NB4 (cell line): ENCODE measurements around the gene HIF1A.

Experiments used
- TF ChIP-seq, protein P1 (sequence below): IDR thresholded peaks from one replicate; pipeline ENCODE4 v1.5.1; 2012; ENCODE audit warnings: low read depth, low read length
- TF ChIP-seq, protein P2 (sequence below): IDR thresholded peaks from 2 replicates; pipeline ENCODE4 v1.6.1; 2011; ENCODE audit warnings: low read depth, low read length

DNA sequence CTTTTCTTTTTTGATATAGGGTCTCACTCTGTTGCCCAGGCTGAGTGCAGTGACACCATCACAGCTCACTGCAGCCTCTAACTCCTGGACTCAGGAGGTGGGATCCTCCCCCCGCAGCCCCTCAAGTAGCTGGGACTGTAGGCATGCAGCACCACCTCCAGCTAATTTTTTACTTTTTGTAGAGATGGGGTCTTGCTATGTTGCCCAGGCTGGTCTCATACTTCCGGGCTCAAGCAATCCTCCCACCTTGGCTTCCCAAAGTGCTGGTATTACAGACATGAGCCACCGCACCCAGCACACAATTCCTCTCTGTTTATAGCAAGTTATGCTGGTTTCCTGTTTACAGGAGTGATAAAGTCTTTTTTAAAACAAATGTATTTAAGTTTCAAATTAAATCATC, 39.5 kb upstream of the HIF1A start:
- TF ChIP-seq, protein P1, sequence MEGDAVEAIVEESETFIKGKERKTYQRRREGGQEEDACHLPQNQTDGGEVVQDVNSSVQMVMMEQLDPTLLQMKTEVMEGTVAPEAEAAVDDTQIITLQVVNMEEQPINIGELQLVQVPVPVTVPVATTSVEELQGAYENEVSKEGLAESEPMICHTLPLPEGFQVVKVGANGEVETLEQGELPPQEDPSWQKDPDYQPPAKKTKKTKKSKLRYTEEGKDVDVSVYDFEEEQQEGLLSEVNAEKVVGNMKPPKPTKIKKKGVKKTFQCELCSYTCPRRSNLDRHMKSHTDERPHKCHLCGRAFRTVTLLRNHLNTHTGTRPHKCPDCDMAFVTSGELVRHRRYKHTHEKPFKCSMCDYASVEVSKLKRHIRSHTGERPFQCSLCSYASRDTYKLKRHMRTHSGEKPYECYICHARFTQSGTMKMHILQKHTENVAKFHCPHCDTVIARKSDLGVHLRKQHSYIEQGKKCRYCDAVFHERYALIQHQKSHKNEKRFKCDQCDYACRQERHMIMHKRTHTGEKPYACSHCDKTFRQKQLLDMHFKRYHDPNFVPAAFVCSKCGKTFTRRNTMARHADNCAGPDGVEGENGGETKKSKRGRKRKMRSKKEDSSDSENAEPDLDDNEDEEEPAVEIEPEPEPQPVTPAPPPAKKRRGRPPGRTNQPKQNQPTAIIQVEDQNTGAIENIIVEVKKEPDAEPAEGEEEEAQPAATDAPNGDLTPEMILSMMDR = no peak
- TF ChIP-seq, protein P2, sequence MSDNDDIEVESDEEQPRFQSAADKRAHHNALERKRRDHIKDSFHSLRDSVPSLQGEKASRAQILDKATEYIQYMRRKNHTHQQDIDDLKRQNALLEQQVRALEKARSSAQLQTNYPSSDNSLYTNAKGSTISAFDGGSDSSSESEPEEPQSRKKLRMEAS = no peak
